ENCODE data around the gene ARID1B. TPM values are rescaled to one million over a fixed set of nuclear protein-coding genes. Genes with fewer than 3 reads are reported as not detected.

ARID1B gene
- total RNA-seq, 1 donor, result 55.0 TPM

GRCh38 chr6:157219201-157220200 lies 442.3 kb downstream of the ARID1B start:
- Histone ChIP-seq H2AFZ (ENCODE audit: low read length) (no peak overlapping the region), H3K4me3 (ENCODE audit: insufficient read depth, low read length) (no peak overlapping the region), H3K27me3 (ENCODE audit: insufficient read depth, low read length) (no peaks in the 10 kb centered on the region), H3K4me2 (ENCODE audit: insufficient read depth, low read length) (peak overlapping the region; percentile 93), H3K27ac (ENCODE audit: low read depth, low read length) (peak overlapping the region; percentile 2), H4K20me1 (ENCODE audit: insufficient read depth, low read length) (no peaks in the 10 kb centered on the region), H3K9me3 (ENCODE audit: low read depth, low read length) (no peaks in the 10 kb centered on the region), H3K4me1 (ENCODE audit: insufficient read depth, low read length) (peaks cover 17% of the 10 kb centered on the region), H3K36me3 (ENCODE audit: insufficient read depth, low read length) (no peaks in the 10 kb centered on the region), H3K79me2 (ENCODE audit: insufficient read depth, low read length) (no peaks in the 10 kb centered on the region)
- peak; percentile 93 for DNase-seq (ENCODE audit: insufficient read length, low spot score, missing footprints)
- TF ChIP-seq, protein P1, sequence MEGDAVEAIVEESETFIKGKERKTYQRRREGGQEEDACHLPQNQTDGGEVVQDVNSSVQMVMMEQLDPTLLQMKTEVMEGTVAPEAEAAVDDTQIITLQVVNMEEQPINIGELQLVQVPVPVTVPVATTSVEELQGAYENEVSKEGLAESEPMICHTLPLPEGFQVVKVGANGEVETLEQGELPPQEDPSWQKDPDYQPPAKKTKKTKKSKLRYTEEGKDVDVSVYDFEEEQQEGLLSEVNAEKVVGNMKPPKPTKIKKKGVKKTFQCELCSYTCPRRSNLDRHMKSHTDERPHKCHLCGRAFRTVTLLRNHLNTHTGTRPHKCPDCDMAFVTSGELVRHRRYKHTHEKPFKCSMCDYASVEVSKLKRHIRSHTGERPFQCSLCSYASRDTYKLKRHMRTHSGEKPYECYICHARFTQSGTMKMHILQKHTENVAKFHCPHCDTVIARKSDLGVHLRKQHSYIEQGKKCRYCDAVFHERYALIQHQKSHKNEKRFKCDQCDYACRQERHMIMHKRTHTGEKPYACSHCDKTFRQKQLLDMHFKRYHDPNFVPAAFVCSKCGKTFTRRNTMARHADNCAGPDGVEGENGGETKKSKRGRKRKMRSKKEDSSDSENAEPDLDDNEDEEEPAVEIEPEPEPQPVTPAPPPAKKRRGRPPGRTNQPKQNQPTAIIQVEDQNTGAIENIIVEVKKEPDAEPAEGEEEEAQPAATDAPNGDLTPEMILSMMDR (IDR thresholded peaks at IDR 0.05; ENCODE audit: extremely low read depth, low read depth, low read length), result no peak

DNA sequence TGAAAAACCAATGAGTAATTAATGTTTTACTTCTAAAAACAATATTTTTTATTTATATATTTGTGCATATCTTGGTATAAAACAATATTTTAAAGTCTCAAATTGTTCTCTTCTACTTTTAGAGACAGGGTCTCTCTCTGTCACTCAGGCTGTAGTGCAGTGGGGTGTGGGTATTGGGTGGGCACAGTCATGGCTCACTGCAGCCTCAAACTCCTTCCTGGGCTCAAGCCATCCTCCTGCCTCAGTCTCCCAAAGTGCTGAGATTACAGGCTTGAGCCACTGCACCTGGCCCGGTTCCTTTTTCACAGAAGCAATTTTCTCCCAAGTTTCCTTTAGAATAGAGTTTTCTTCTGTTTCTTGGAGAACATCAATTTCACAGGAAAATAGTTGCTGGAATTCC lies 443.3 kb downstream of the ARID1B start:
- DNase-seq (ENCODE audit: insufficient read length, low spot score, missing footprints), result no peak
- Histone ChIP-seq H2AFZ (ENCODE audit: low read length) (peak overlapping the region; percentile 65), H3K27me3 (ENCODE audit: insufficient read depth, low read length) (no peaks in the 10 kb centered on the region), H3K79me2 (ENCODE audit: insufficient read depth, low read length) (no peaks in the 10 kb centered on the region), H3K4me1 (ENCODE audit: insufficient read depth, low read length) (peaks cover 17% of the 10 kb centered on the region), H3K4me2 (ENCODE audit: insufficient read depth, low read length) (peak overlapping the region; percentile 93), H3K9me3 (ENCODE audit: low read depth, low read length) (no peaks in the 10 kb centered on the region), H3K27ac (ENCODE audit: low read depth, low read length) (peak overlapping the region; percentile 53), H3K4me3 (ENCODE audit: insufficient read depth, low read length) (peak overlapping the region; percentile 72), H3K36me3 (ENCODE audit: insufficient read depth, low read length) (no peaks in the 10 kb centered on the region), H4K20me1 (ENCODE audit: insufficient read depth, low read length) (no peaks in the 10 kb centered on the region)
- TF ChIP-seq, protein P1 (IDR thresholded peaks at IDR 0.05; ENCODE audit: extremely low read depth, low read depth, low read length), result no peak

DNA sequence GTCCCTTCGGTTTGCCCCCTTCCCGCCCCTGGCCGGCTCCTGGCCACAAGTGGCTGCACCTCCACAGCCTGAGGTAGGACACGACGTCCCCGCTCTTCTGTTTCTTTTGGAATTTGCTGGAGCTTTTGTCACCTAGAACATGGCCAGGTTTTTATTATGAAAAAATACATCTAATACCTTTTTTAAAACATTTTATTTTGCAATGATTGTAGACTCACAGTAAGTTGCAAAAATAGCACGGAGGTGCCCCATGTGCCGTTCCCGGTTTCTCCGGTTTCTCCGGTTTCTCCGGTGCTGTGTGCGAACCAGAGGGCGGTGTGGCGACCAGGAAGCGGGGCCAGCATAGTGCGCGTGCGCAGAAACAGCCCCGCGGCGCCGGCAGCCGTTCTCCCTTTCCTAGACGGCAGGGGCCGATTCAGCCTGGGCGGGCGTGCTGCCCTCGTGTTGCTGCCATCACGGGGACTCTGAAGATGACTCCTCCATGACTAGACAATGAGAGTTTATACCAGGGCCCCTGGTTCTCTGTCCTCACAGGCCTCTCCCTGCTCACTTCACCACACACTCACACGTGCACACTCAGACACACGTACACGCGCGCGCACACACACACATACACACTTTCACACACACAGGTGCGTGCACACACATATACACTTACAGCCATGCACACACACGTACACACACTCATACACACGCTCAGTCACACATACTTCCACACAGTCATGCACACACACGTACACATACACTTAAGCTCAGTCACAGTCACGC lies 444.1 kb downstream of the ARID1B start:
- TF ChIP-seq, protein P1 (IDR thresholded peaks at IDR 0.05; ENCODE audit: extremely low read depth, low read depth, low read length), result no peak
- peak overlapping the region; percentile 53 for H3K27ac ChIP-seq (ENCODE audit: low read depth, low read length)
- H3K4me2 ChIP-seq (ENCODE audit: insufficient read depth, low read length), result peak overlapping the region; percentile 93
- H3K36me3 ChIP-seq (ENCODE audit: insufficient read depth, low read length), result no peaks in the 10 kb centered on the region
- H3K4me1 ChIP-seq (ENCODE audit: insufficient read depth, low read length), result peaks cover 17% of the 10 kb centered on the region
- H3K27me3 ChIP-seq (ENCODE audit: insufficient read depth, low read length), result no peaks in the 10 kb centered on the region
- no peaks in the 10 kb centered on the region for H3K9me3 ChIP-seq (ENCODE audit: low read depth, low read length)
- H3K4me3 ChIP-seq (ENCODE audit: insufficient read depth, low read length), result peak overlapping the region; percentile 72
- peak overlapping the region; percentile 65 for H2AFZ ChIP-seq (ENCODE audit: low read length)
- H4K20me1 ChIP-seq (ENCODE audit: insufficient read depth, low read length), result no peaks in the 10 kb centered on the region
- no peaks in the 10 kb centered on the region for H3K79me2 ChIP-seq (ENCODE audit: insufficient read depth, low read length)
- DNase-seq (ENCODE audit: insufficient read length, low spot score, missing footprints), result peak; percentile 98

- Histone ChIP-seq H3K79me2 (ENCODE audit: insufficient read depth, low read length) (no peaks in the 10 kb centered on the region), H2AFZ (ENCODE audit: low read length) (peak overlapping the region; percentile 65), H4K20me1 (ENCODE audit: insufficient read depth, low read length) (no peaks in the 10 kb centered on the region), H3K27ac (ENCODE audit: low read depth, low read length) (no peak overlapping the region), H3K36me3 (ENCODE audit: insufficient read depth, low read length) (no peaks in the 10 kb centered on the region), H3K4me2 (ENCODE audit: insufficient read depth, low read length) (peak overlapping the region; percentile 93), H3K4me3 (ENCODE audit: insufficient read depth, low read length) (no peak overlapping the region), H3K4me1 (ENCODE audit: insufficient read depth, low read length) (peaks cover 17% of the 10 kb centered on the region), H3K27me3 (ENCODE audit: insufficient read depth, low read length) (no peaks in the 10 kb centered on the region), H3K9me3 (ENCODE audit: low read depth, low read length) (no peaks in the 10 kb centered on the region)
- no peak for DNase-seq (ENCODE audit: insufficient read length, low spot score, missing footprints)
- TF ChIP-seq, protein P1 (IDR thresholded peaks at IDR 0.05; ENCODE audit: extremely low read depth, low read depth, low read length), result no peak
Measured at GRCh38 chr6:157221817-157222175, 444.6 kb downstream of the ARID1B start.
